ENCODE measurements around the gene DNAAF1.

DNA sequence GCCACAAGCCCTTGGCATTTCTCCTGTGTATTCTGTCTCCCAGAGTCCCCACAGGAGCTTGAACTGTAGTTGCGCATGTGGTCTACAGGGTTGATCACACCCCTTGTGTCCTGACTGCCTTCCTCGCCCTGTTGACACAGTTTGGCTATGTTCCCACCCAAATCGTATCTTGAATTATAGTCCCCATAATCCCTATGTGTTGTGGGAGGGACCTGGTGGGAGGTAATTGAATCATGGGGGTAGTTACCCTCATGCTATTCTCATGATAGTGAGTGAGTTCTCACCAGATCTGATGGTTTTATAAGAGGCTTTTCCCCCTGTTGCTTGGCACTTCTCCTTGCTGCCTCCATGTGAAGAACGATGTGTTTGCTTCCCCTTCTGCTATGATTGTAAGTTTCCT is 67.0 kb downstream of the DNAAF1 start:
- TF ChIP-seq, protein P1, sequence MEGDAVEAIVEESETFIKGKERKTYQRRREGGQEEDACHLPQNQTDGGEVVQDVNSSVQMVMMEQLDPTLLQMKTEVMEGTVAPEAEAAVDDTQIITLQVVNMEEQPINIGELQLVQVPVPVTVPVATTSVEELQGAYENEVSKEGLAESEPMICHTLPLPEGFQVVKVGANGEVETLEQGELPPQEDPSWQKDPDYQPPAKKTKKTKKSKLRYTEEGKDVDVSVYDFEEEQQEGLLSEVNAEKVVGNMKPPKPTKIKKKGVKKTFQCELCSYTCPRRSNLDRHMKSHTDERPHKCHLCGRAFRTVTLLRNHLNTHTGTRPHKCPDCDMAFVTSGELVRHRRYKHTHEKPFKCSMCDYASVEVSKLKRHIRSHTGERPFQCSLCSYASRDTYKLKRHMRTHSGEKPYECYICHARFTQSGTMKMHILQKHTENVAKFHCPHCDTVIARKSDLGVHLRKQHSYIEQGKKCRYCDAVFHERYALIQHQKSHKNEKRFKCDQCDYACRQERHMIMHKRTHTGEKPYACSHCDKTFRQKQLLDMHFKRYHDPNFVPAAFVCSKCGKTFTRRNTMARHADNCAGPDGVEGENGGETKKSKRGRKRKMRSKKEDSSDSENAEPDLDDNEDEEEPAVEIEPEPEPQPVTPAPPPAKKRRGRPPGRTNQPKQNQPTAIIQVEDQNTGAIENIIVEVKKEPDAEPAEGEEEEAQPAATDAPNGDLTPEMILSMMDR (optimal IDR thresholded peaks at IDR 0.05 in 1 of 3, IDR thresholded peaks at IDR 0.05 in 1 of 3, conservative IDR thresholded peaks at IDR 0.05 in 1 of 3; ENCODE audit: extremely low read depth in 1 of 3, insufficient read depth in 2 of 3, low read length in 3 of 3), result no peak
- TF ChIP-seq EZH2 (IDR thresholded peaks at IDR 0.05; ENCODE audit: low read length), result no peak

Data from keratinocyte (primary cell).